Endothelial cell of umbilical vein (primary cell): ENCODE data around the gene MED7.

ENCODE experiments used
- CTCF ChIP-seq, 2 donors: IDR thresholded peaks; 1 replicate in 1 of 2; 2 replicates in 1 of 2; pipeline ENCODE4 v1.5.1; 2011; ENCODE audit warnings: low read length in 2 of 2, mild to moderate bottlenecking in 2 of 2, moderate library complexity in 2 of 2, control low read depth in 1 of 2, inconsistent platforms in 1 of 2, low read depth in 1 of 2; ENCODE audit not compliant: insufficient read depth in 1 of 2; ENCODE audit errors: extremely low read depth in 1 of 2
- EZH2 ChIP-seq: IDR thresholded peaks from 2 replicates; pipeline ENCODE4 v1.6.1; 2012; ENCODE audit warnings: borderline replicate concordance, low read depth, mild to moderate bottlenecking, moderate library complexity, low read length, inconsistent platforms; ENCODE audit not compliant: severe bottlenecking
- JUN ChIP-seq: IDR thresholded peaks from 2 replicates; pipeline ENCODE4 v1.6.1; 2011; ENCODE audit warnings: borderline replicate concordance, low read depth; ENCODE audit not compliant: insufficient read length, insufficient read depth
- POLR2A ChIP-seq: IDR thresholded peaks from 2 replicates; pipeline ENCODE4 v1.6.1; 2012; ENCODE audit warnings: low read depth, mild to moderate bottlenecking, control low read depth, low read length
- POLR2AphosphoS5 ChIP-seq: IDR thresholded peaks from 2 replicates; pipeline ENCODE4 v1.6.1; 2012; ENCODE audit warnings: low read depth, mild to moderate bottlenecking, control low read depth, low read length, moderate library complexity; ENCODE audit not compliant: insufficient read depth

GRCh38 chr5:157109744-157110143 lies 32.9 kb downstream of the MED7 start:
- TF ChIP-seq CTCF (IDR thresholded peaks at IDR 0.05; ENCODE audit: extremely low read depth in 1 of 2, insufficient read depth in 1 of 2, low read depth in 1 of 2, low read length in 2 of 2) = no peak
- no peak for TF ChIP-seq POLR2A
- TF ChIP-seq POLR2AphosphoS5 = no peak
- no peak for TF ChIP-seq JUN
- TF ChIP-seq EZH2 = no peak
